HCT116 (cell line): ENCODE data around the gene NCF2. TPM values are rescaled to one million over a fixed set of nuclear protein-coding genes. Genes with fewer than 3 reads are reported as not detected.

Source experiments
- ATAC-seq: fragments of 200-7000 bp; cut with Tn5 transposase; 2 replicates; pipeline ENCODE4 v1.9.1; 2020; ENCODE audit warnings: mild to moderate bottlenecking, moderate library complexity
- BruUV-seq: library from RNA; stranded (reverse); fragments of 400-500 nt; replicated peaks from 2 replicates; lab custom pipeline; 2021; lab: Mats Ljungman, UMichigan
- CTCF ChIA-PET: fragments of 300-600 bp; sonication (Branson Sonifier 250); formaldehyde crosslinking; loops from one replicate; lab custom pipeline; 2021; ENCODE audit warnings: antibody characterized with exemption; lab: Charles Lee
- POLR2A ChIA-PET: fragments of 300-600, 350-600 bp; sonication (Branson Sonifier 250); formaldehyde crosslinking; loops from one replicate; lab custom pipeline; 2021; ENCODE audit warnings: antibody characterized with exemption; lab: Charles Lee
- RAD21 ChIA-PET, 2 experiments: fragments of 300-600 bp; sonication (Branson Sonifier 250); formaldehyde crosslinking; loops; one replicate each; lab custom pipeline; 2023; ENCODE audit warnings: low total read pairs in 2 of 2; ENCODE audit not compliant: uncharacterized antibody in 2 of 2, unreplicated experiment in 2 of 2, low non-redundant PET in 1 of 2; lab: Charles Lee
- DNase-seq: peaks from one replicate; pipeline ENCODE4 v3.0.0-alpha.2; 2010; ENCODE audit warnings: low read depth, low spot score
- H2AFZ ChIP-seq: fragments of 200-600 bp; shearing (Covaris generic), sonication (generic); 2 replicates; pipeline ENCODE4 v1.6.1; 2017; ENCODE audit warnings: low read depth, mixed run types, mixed read lengths, antibody characterized with exemption, low read length; ENCODE audit not compliant: poor library complexity, severe bottlenecking
- H3K27ac ChIP-seq: 2 replicates; pipeline ENCODE4 v1.5.1; 2012; ENCODE audit warnings: low read depth, low read length
- H3K27me3 ChIP-seq: fragments of 200-600 bp; sonication (generic); 2 replicates; pipeline ENCODE4 v1.6.1; 2016; ENCODE audit warnings: mixed run types, low read length, mixed read lengths; ENCODE audit not compliant: insufficient read depth
- H3K36me3 ChIP-seq, 2 experiments: fragments of 200-500 bp in 1 of 2; fragments of 200-600 bp in 1 of 2; sonication (Bioruptor generic) in 1 of 2; sonication (generic) in 1 of 2; 2 replicates each; pipeline versions ENCODE4 v1.5.1 to v1.6.1; 2014 to 2016; ENCODE audit warnings: low read length in 2 of 2, inconsistent platforms in 1 of 2, mixed read lengths in 1 of 2, mixed run types in 1 of 2; ENCODE audit not compliant: insufficient read depth in 2 of 2, control insufficient read depth in 1 of 2
- H3K4me1 ChIP-seq, 2 experiments: fragments of 200-600 bp in 1 of 2; sonication (generic) in 1 of 2; 2 replicates each; pipeline versions ENCODE4 v1.5.1 to v1.6.1; 2012 to 2017; ENCODE audit warnings: low read length in 2 of 2, inconsistent platforms in 1 of 2, mild to moderate bottlenecking in 1 of 2, mixed read lengths in 1 of 2, mixed run types in 1 of 2, moderate library complexity in 1 of 2; ENCODE audit not compliant: insufficient read depth in 2 of 2, control insufficient read depth in 1 of 2
- H3K4me2 ChIP-seq: fragments of 200-600 bp; sonication (generic); 2 replicates; pipeline ENCODE4 v1.6.1; 2017; ENCODE audit warnings: mixed run types, low read length, mixed read lengths
- H3K4me3 ChIP-seq, 2 experiments: fragments of 200-600 bp in 1 of 2; sonication (generic) in 1 of 2; replicated peaks in 1 of 2; 2 replicates each; pipeline ENCODE4 v1.5.1; 2011 to 2016; ENCODE audit warnings: low read length in 2 of 2, control low read depth in 1 of 2, low read depth in 1 of 2, mild to moderate bottlenecking in 1 of 2, mixed read lengths in 1 of 2, mixed run types in 1 of 2
- H3K79me2 ChIP-seq: fragments of 200-600 bp; sonication (generic); 2 replicates; pipeline ENCODE4 v1.6.1; 2017; ENCODE audit warnings: mild to moderate bottlenecking, mixed run types, low read length, moderate library complexity, mixed read lengths; ENCODE audit not compliant: insufficient read depth
- H3K9ac ChIP-seq: fragments of 200-600 bp; sonication (generic); 2 replicates; pipeline ENCODE4 v1.6.1; 2016; ENCODE audit warnings: low read length, mixed read lengths
- H3K9me2 ChIP-seq: fragments of 200-600 bp; sonication (generic), shearing (Covaris generic); 2 replicates; pipeline ENCODE4 v1.6.1; 2017; ENCODE audit warnings: mixed run types, mild to moderate bottlenecking, moderate library complexity; ENCODE audit not compliant: insufficient read depth
- H3K9me3 ChIP-seq, 2 experiments: fragments of 200-500 bp in 1 of 2; fragments of 200-600 bp in 1 of 2; sonication (Bioruptor generic) in 1 of 2; sonication (generic) in 1 of 2; 2 replicates each; pipeline ENCODE4 v1.6.1; 2014 to 2017; ENCODE audit warnings: low read length in 2 of 2, mixed read lengths in 2 of 2, inconsistent platforms in 1 of 2, low read depth in 1 of 2, mild to moderate bottlenecking in 1 of 2, mixed run types in 1 of 2, moderate library complexity in 1 of 2; ENCODE audit not compliant: control insufficient read depth in 1 of 2, insufficient read depth in 1 of 2
- H4K20me1 ChIP-seq: fragments of 200-600 bp; sonication (generic), shearing (Covaris generic); 2 replicates; pipeline ENCODE4 v1.6.1; 2017; ENCODE audit warnings: mixed run types, mild to moderate bottlenecking, moderate library complexity; ENCODE audit not compliant: insufficient read depth
- ATF3 ChIP-seq: IDR thresholded peaks from 2 replicates; pipeline ENCODE4 v1.6.1; 2012
- CBX3 ChIP-seq: IDR thresholded peaks from 2 replicates; pipeline ENCODE4 v1.6.1; 2012; ENCODE audit warnings: low read depth
- CEBPB ChIP-seq: IDR thresholded peaks from 2 replicates; pipeline ENCODE4 v1.6.1; 2012; ENCODE audit warnings: low read depth
- EGR1 ChIP-seq: IDR thresholded peaks from 2 replicates; pipeline ENCODE4 v1.6.1; 2012; ENCODE audit warnings: low read depth
- EZH2 ChIP-seq: fragments of 200-600 bp; sonication (generic); IDR thresholded peaks from 2 replicates; pipeline ENCODE4 v1.6.1; 2017; ENCODE audit warnings: antibody characterized with exemption, mixed run types
- EZH2phosphoT487 ChIP-seq: fragments of 200-600 bp; IDR thresholded peaks from 2 replicates; pipeline ENCODE4 v1.6.1; 2018; ENCODE audit warnings: antibody characterized with exemption, borderline replicate concordance
- FOSL1 ChIP-seq: IDR thresholded peaks from 2 replicates; pipeline ENCODE4 v1.6.1; 2012; ENCODE audit warnings: low read depth
- MAX ChIP-seq: IDR thresholded peaks from 2 replicates; pipeline ENCODE4 v1.6.1; 2012
- SP1 ChIP-seq: IDR thresholded peaks from 2 replicates; pipeline ENCODE4 v1.6.1; 2012; ENCODE audit warnings: low read depth
- TCF7L2 ChIP-seq: IDR thresholded peaks from 2 replicates; pipeline ENCODE4 v1.7.0; 2011; ENCODE audit warnings: borderline replicate concordance, inconsistent platforms; ENCODE audit not compliant: insufficient read depth, insufficient read length; ENCODE audit errors: extremely low read depth
- intact Hi-C: fragments of 100-400 bp; cut with micrococcal nuclease; formaldehyde crosslinking; loops from 2 replicates; pipeline ENCODE4 v1.10.0; 2022
- total RNA-seq: library from RNA; stranded (reverse); gene quantifications from one replicate; pipeline ENCODE4 v1.2.1, GENCODE V29; 2021; ENCODE audit not compliant: unreplicated experiment
- TF ChIP-seq, protein P1 (sequence below): IDR thresholded peaks from 2 replicates; pipeline ENCODE4 v1.6.1; 2012; ENCODE audit warnings: low read depth
- TF ChIP-seq, protein P2 (sequence below): IDR thresholded peaks from 2 replicates; pipeline ENCODE4 v1.6.1; 2011; ENCODE audit warnings: mild to moderate bottlenecking, low read length, moderate library complexity; ENCODE audit not compliant: insufficient replicate concordance; ENCODE audit errors: extremely low read depth

The NCF2 gene
- total RNA-seq, 1 experiment from 2014 or later: 0.25 TPM

DNA sequence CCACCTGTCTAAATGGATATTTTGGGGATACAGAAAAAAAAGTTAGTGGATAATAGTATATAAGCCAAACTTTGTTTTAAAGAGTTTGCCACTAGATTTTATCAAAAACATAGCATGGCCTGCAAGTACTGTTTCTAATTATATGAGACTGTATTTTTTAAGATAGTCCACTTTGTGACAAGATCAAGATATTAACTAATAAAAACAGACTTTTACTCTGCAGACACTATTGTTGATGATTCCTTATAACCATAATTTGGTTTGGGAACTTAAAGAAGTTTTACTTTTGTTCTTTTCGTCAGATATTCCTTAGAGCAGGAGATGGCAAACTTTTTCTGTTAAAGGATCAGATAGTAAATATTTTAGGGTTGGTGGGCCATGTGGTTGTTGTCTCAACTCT, 81.6 kb downstream of the NCF2 start:
- H3K36me3 ChIP-seq: no peaks in the 10 kb centered on the region

DNA sequence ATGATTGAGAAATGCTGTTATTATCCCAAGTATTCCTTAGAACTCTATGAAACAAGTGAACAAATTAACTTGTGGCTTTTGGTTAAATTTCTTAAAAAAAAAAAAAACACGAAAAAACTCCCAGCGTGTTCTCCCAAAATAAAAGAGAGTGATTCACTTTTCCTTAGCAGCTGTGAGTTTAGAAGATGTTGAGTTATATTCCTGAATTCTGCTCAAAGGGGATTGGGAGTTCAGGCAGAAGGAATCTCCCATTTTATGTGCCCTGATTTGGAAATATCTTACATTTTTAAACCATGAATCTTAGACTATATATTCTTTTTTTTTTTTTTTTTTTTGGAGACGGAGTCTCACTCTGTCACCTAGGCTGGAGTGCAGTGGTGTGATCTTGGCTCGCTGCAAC, 83.7 kb downstream of the NCF2 start:
- Histone ChIP-seq H3K4me1 (no peaks in the 10 kb centered on the region), H2AFZ (no peak overlapping the region), H3K4me3 (no peak overlapping the region), H3K4me2 (no peak overlapping the region), H3K9me3 (no peaks in the 10 kb centered on the region), H3K27me3 (no peaks in the 10 kb centered on the region), H3K27ac (no peak overlapping the region), H3K79me2 (peaks cover 92% of the 10 kb centered on the region), H3K9me2 (no peaks in the 10 kb centered on the region), H4K20me1 (peaks cover 15% of the 10 kb centered on the region; the same call in 1 of the 2 replicates), H3K9ac (no peak overlapping the region), H3K36me3 (no peaks in the 10 kb centered on the region)
- ChIA-PET RAD21 (no interaction called here), POLR2A (no interaction called here), CTCF (no interaction called here)
- intact Hi-C loops: no loop called here
- no peak for DNase-seq
- BruUV-seq: no TSS peak
- no peak for ATAC-seq
- TF ChIP-seq SP1 (no peak), EZH2phosphoT487 (no peak), EGR1 (no peak), ATF3 (no peak), CBX3 (no peak), EZH2 (no peak), CEBPB (no peak), MAX (no peak), TCF7L2 (no peak)
- TF ChIP-seq, protein P1, sequence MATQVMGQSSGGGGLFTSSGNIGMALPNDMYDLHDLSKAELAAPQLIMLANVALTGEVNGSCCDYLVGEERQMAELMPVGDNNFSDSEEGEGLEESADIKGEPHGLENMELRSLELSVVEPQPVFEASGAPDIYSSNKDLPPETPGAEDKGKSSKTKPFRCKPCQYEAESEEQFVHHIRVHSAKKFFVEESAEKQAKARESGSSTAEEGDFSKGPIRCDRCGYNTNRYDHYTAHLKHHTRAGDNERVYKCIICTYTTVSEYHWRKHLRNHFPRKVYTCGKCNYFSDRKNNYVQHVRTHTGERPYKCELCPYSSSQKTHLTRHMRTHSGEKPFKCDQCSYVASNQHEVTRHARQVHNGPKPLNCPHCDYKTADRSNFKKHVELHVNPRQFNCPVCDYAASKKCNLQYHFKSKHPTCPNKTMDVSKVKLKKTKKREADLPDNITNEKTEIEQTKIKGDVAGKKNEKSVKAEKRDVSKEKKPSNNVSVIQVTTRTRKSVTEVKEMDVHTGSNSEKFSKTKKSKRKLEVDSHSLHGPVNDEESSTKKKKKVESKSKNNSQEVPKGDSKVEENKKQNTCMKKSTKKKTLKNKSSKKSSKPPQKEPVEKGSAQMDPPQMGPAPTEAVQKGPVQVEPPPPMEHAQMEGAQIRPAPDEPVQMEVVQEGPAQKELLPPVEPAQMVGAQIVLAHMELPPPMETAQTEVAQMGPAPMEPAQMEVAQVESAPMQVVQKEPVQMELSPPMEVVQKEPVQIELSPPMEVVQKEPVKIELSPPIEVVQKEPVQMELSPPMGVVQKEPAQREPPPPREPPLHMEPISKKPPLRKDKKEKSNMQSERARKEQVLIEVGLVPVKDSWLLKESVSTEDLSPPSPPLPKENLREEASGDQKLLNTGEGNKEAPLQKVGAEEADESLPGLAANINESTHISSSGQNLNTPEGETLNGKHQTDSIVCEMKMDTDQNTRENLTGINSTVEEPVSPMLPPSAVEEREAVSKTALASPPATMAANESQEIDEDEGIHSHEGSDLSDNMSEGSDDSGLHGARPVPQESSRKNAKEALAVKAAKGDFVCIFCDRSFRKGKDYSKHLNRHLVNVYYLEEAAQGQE: no peak

More for the DNA sequence above, 81.6 kb downstream of the NCF2 start:
- Histone ChIP-seq H3K9me2 (no peaks in the 10 kb centered on the region), H3K27me3 (no peaks in the 10 kb centered on the region), H3K9me3 (no peaks in the 10 kb centered on the region), H3K4me3 (no peak overlapping the region), H3K9ac (no peak overlapping the region), H2AFZ (no peak overlapping the region), H4K20me1 (peaks cover 11% of the 10 kb centered on the region; the same call in 1 of the 2 replicates), H3K27ac (no peak overlapping the region), H3K79me2 (peaks cover 70% of the 10 kb centered on the region), H3K4me1 (no peaks in the 10 kb centered on the region), H3K4me2 (no peak overlapping the region)
- intact Hi-C loops: no loop called here
- DNase-seq (no peak), ATAC-seq (no peak)
- TF ChIP-seq, protein P2, sequence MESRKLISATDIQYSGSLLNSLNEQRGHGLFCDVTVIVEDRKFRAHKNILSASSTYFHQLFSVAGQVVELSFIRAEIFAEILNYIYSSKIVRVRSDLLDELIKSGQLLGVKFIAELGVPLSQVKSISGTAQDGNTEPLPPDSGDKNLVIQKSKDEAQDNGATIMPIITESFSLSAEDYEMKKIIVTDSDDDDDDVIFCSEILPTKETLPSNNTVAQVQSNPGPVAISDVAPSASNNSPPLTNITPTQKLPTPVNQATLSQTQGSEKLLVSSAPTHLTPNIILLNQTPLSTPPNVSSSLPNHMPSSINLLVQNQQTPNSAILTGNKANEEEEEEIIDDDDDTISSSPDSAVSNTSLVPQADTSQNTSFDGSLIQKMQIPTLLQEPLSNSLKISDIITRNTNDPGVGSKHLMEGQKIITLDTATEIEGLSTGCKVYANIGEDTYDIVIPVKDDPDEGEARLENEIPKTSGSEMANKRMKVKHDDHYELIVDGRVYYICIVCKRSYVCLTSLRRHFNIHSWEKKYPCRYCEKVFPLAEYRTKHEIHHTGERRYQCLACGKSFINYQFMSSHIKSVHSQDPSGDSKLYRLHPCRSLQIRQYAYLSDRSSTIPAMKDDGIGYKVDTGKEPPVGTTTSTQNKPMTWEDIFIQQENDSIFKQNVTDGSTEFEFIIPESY: no peak
- TF ChIP-seq FOSL1 (no peak), EZH2phosphoT487 (no peak)
- ChIA-PET CTCF (no interaction called here), POLR2A (no interaction called here), RAD21 (no interaction called here)
- BruUV-seq: no TSS peak
